Ureter (tissue), 1 donor: ENCODE measurements around the gene SYNE1. TPM values are rescaled to one million over a fixed set of nuclear protein-coding genes. Genes with fewer than 3 reads are reported as not detected.
"Not testable (repeated sequence)": the region's sequence is repeated elsewhere in the genome, so short reads cannot be mapped to it uniquely, and the experiment has no call there.

ENCODE experiments used
- DNase-seq: peaks from one replicate; pipeline ENCODE4 v3.0.0-alpha.2; 2020; ENCODE audit warnings: low spot score
- total RNA-seq: library from RNA; stranded (reverse); gene quantifications from one replicate; pipeline ENCODE4 v1.2.4, GENCODE V29; 2023
- donor health status: DM: yes; HTN: yes; CAD: no.

The SYNE1 gene
- total RNA-seq, 1 donor from 2014 or later, result 197 TPM

- DNase-seq, result not testable (repeated sequence)
These were observed 146.2 kb downstream of the SYNE1 start for GRCh38 chr6:152490971-152491378.

DNA sequence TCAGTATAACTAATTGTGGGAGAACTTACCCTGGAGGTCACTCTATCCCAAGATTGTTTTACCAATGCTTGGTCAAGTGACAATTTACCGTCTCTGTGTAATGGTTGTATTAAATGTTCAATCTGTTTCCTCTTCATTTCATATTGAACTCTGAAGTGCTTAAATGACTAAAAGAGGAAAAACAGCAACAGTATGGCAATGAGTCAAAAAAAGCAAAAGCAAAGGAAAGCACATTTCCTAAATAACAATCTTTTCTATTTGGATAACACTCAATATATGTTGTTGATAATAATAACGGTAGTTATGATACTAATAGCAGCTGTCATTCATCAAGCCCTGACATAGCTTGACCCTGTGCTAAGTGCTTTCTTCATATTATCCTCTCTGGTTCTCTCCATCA is 152.4 kb downstream of the SYNE1 start:
- no peak for DNase-seq

DNA sequence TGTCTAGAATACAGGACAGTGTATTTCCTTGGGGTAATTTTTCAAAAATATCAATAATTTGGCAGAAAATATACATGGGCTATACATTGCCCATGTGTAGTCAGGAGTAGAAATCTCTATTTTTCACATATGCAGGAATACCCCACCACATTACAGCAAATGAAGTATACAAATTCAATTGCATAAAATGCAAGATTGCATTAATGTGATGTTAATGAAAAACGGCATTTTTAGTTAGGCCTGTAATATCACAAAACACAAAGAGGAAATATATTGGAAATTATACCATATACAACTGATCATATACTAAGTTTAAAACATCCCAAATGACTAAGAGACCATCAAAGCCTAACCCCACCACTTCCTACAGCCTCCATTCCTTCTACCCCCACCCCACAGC is 154.9 kb downstream of the SYNE1 start:
- DNase-seq, result no peak

DNA sequence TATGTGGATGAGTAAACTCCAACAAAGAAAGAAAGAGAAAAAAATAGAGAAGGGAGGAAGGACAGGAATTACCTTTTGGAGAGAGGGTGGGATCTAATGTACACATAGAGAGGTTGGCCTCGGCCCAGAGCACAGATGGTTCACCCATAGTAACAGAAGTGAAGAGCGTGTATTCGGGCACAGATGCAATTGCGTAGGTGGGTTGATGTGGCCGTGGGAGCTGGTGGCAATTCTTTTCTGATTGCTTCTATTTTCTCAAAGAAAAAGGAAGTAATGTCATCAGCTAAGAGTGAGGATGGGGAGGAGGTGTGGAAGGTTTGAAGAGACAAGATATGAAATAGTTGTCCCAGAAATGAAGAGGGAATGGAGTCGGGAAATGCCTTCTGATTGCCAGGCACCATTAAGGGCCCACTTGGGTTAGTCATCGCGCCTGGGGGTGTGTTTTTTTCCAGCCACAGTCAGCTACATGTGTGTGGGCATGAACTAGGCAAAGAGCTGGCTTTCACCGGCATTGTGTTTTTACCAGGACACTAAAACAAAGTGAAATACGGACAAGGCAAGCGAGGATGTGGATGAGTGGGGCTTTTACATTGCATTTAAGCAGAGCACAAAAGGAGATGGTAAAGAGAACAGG is 158.7 kb downstream of the SYNE1 start:
- DNase-seq, result no peak

GRCh38 chr6:152474354-152474753 is 162.8 kb downstream of the SYNE1 start:
- no peak for DNase-seq

DNA sequence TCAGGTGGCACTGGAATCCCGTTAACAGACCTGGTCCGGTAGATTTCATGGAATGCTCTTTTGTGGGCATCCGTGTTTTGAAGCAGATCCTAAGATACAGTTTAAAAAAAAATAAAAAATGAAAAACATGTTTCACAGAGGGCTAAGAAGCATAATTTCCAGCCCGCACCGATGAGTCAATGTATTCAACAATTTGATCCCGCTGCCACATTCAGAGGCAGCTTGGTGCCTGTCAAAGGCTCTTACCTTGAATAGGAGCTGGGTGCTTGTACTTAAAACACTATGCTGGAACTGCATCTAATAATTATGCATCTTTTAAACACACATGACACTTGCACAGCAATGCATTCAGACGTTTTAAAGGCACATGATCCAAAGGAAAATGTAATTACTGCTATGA is 164.8 kb downstream of the SYNE1 start:
- DNase-seq, result no peak

GRCh38 chr6:152471456-152472265 is 165.5 kb downstream of the SYNE1 start:
- DNase-seq, result no peak

DNA sequence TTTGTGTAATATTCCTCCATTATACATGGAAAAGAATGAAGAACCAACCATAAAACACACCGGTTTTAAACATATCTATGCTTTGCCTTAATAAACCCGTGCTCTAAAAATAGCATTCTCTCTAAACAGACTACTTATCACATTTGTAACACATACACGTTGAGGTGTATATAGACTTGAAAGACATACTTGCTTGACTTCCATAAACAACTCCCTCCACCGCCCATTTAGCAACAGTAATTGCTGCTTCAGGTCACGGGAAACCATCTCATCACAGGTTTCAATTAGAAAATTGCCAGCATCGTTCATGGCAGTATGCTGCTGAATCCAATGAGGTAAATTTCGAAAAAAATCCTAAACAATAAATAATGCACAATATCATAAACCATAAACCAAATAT is 174.0 kb downstream of the SYNE1 start:
- no peak for DNase-seq

GRCh38 chr6:152462716-152463115 is 174.4 kb downstream of the SYNE1 start:
- DNase-seq, result no peak

DNA sequence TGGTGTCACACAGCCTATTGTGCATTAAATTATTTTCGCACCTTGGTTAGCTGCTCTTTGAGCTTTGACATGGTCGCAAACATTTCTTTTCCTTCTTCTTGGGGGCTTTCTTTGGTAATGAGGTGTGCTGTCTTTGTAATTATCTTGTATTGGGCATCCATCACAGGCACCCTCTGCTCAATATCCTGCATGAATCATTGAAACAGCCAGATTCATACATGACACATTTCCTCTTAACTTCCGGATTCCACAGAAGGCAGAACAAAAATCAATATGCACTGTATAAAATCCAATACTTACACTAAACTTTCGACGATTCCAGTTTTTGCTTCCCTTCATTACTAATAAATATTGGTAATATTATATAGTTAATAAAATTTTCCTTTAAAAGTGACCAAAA is 175.6 kb downstream of the SYNE1 start:
- no peak for DNase-seq

- no peak for DNase-seq
These were observed 178.2 kb downstream of the SYNE1 start for GRCh38 chr6:152458648-152459644.

- no peak for DNase-seq
These were observed 179.1 kb downstream of the SYNE1 start for GRCh38 chr6:152457949-152458624.

DNA sequence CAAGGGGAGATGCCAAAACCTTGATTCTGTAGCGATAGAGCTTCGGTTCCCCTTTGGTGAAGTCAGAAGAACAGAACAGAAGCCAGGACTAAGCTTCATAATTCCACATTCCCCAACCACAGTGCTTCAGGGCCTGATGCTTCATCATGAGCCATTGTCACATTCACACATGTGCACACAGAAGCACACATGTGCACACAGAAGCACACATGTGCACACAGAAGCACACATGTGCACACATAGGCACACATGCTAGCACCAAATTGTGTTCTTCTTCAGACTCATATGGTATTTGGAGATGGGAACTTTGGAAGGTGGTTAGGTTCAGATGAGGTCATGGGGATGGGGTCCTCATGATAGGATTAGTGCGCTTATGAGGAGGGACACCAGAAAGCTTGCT is 183.2 kb downstream of the SYNE1 start:
- no peak for DNase-seq

GRCh38 chr6:152453421-152453820 is 183.7 kb downstream of the SYNE1 start:
- no peak for DNase-seq

DNA sequence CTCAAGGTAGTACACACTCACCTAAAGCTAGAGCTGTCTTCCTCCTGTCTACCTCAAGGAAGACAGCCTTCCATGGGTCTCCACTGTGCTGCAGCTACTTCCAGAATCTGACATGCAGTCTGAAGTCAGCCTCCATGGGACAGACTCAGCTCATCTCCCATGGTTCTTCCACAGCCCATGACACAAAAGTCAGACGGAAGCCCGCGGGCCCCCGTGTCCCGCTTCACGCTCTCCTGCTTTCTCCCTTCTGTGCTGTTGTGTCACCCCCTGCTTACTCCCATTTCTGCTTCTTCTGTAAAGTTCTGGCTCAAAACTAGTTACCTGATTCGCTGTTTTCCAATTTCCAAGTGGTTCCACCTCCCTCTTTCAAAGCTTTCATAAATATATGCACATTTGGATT is 184.5 kb downstream of the SYNE1 start:
- DNase-seq, result no peak

- DNase-seq, result no peak
These were observed 186.6 kb downstream of the SYNE1 start for GRCh38 chr6:152450519-152450918.

- DNase-seq, result no peak
These were observed 195.3 kb downstream of the SYNE1 start for GRCh38 chr6:152441902-152442301.

- DNase-seq, result no peak
These were observed 201.3 kb downstream of the SYNE1 start for GRCh38 chr6:152435816-152436215.

- no peak for DNase-seq
These were observed 204.4 kb downstream of the SYNE1 start for GRCh38 chr6:152432758-152433157.

DNA sequence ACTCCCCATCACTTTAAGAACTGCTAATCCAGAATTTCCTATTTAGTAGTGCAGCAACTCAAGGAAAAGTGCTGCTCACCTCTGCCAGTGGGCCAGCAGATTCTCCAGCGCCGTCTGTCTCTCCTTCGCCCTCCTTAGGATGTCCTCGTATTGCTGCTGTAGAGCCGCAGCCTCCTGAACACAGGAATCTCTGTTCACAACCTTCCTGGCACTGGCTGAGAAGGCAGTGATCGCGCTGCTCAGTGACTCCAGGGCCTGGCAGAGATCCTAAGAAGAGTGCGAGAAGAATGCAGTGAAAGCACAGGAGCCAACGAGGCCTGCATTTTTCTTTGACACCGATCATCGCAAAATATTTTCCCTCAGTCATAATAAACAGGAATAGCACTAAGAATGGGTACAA is 209.0 kb downstream of the SYNE1 start:
- DNase-seq, result no peak

DNA sequence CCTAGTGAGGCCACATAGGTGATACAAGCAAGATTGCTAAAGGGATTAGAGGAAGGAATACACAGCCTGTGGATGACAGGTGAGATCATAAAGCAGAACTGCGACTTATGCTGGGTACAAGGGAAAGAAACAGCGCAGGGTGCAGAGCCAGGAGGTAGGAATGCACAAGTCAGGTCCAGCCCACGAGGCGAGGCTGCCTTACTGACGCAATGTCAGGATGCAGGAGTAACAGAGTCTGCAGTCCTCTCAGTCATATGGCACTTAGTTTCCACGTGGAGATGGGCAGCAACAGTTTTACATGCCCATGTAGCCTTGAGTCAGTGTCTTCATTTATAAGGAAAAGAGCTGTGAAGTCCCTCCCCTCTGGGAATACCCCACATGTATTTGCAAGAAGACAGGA is 210.9 kb downstream of the SYNE1 start:
- DNase-seq, result no peak
